Panc1 (cell line): ENCODE measurements around the gene FCN3.

Experiments used
- CTCF ChIP-seq: fragments of 450-650 bp; IDR thresholded peaks from 2 replicates; pipeline ENCODE4 v1.5.1; 2017; ENCODE audit warnings: mild to moderate bottlenecking
- POLR2AphosphoS5 ChIP-seq: IDR thresholded peaks from 2 replicates; pipeline ENCODE4 v1.6.1; 2012; ENCODE audit warnings: mild to moderate bottlenecking, low read depth, low read length, moderate library complexity

GRCh38 chr1:27346991-27347624, 27.5 kb downstream of the FCN3 start:
- TF ChIP-seq CTCF (no peak), POLR2AphosphoS5 (no peak)
